Stimulated activated CD8-positive, alpha-beta memory T cell treated with anti-CD3 and anti-CD28 coated beads, Interleukin-12 subunit alpha, Interleukin-12 subunit beta, amount 100 ng/mL, for 4 hours (primary cell): ENCODE data around the gene PRDM2.

Experiments used
- DNase-seq: peaks from one replicate; pipeline ENCODE4 v3.0.0-alpha.2; 2020; ENCODE audit warnings: low read depth

PRDM2 gene

DNA sequence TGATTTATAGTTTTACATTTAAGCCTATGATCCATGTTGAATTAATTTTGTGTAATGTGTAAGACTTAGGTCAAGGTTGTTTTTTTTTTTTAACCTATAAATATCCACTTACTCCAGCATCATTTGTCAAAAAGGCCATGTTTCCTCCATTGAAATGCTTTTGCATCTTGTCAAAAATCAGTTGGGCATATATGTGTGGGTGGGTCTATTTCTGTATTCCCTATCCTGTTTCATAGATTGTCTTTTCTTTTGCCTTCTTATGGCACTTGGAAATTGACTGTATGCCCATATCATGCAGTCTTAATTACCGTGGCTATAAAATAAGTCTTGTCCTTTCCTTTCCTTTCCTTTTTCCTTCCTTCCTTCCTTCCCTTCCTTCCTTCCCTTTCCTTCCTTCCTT lies 138.2 kb downstream of the PRDM2 start:
- DNase-seq: no peak

DNA sequence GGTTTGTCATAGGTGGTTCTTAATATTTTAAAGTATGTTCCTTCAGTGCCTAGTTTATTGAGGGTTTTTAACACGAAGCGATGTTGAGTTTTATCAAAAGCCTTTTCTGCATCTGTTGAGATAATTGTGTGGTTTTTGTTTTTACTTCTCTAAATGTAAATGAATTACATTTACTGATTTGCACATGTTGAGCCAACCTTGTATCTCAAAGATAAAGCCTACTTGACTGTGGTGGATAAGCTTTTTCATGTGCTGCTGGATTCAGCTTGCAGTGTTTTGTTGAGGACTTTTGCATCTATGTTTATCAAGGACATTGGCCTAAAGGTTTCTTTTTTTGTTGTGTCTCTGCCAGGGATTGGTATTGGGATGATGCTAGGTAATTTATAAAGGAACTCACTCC lies 142.5 kb downstream of the PRDM2 start:
- DNase-seq: no peak

DNA sequence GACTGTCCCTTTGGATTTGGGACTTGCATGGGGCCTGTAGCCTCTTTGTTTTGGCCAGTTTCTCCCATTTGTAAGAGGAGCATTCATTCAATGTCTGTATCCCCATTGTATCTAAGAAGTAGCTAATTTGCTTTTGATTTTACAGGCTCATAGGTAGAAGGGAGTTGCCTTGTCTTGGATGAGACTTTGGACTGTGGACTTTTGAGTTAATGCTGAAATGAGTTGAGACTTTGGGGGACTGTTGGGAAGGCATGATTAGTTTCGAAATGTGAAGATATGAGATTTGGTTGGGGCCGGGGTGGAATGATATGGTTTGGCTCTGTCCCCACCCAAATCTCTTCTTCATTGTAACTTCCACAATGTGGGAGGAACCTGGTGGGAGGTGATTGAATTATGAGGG lies 151.7 kb downstream of the PRDM2 start:
- no peak for DNase-seq

DNA sequence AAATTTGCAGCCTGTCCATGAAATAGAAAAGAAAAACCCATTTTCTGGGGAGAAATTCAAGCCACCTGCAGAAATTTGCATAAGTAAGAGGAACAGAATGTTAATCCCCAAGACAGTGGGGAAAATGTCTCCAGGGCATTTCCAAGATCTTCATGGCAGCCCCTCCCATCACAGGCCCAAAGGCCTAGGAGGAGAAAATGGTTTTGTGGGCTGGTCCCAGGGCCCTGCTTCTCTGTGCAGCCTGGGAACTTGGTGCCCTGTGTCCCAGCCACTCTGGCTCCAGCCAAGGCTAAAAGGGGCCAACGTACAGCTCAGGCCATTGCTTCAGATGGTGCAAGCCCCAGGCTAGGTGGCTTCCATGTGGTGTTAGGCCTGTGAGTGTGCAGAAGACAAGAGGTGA lies 155.6 kb downstream of the PRDM2 start:
- no peak for DNase-seq

DNA sequence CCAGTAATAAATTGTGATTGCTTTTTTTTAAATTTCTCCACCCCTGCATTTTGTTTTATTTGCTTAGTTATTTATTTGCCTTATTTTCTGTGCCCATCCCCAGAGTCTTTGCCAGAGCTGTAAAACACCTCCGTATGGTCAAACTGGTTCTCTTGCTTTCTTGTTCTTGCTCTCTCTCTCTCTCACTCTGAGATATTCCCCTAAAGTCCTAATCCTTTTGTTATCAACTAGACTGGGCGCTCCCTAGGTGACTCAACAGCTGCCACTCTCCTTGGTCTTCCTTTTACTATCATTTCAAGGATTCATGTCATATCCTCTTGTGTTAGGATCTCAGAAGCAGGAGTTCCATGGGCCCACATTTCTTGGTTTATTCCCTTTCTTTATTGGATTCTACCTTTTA lies 160.0 kb downstream of the PRDM2 start:
- no peak for DNase-seq

DNA sequence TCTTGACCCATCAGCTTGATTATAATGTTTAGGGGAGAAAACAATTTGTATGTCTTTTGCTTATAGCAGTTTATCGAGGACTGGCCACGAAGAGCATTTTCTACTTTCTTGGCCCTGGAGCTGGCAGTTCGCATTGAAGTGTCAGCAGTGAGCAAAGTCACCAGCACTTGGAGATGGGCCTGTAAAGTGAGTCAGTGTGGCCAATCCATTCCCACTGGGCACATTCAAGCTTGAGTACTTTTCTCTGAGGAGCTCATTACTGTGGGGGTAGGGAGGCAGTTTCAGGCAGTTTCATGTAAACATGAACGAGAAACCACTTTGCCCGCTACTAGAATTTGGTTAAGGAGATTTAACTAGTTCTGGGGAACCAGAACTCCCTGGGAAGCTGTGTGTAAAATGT lies 164.8 kb downstream of the PRDM2 start:
- no peak for DNase-seq

DNA sequence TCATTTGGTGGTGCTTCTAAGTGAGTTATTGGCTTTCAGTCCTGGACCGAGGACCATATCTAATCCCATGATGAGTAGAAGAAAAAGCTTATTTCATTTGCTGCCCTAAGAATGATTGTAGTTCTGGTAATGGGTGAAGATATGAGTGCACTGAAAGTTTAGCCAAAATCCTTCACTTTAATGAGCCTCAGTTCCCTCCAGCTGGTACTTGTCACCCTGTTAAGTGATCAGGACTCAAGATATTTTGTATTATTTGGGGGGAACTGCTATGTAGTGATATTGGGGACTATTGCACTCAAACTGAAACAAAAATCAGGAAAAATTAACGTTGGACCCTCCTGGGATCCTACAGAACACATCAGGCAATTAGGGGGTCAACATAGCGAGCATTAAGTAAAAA lies 165.9 kb downstream of the PRDM2 start:
- DNase-seq: no peak

DNA sequence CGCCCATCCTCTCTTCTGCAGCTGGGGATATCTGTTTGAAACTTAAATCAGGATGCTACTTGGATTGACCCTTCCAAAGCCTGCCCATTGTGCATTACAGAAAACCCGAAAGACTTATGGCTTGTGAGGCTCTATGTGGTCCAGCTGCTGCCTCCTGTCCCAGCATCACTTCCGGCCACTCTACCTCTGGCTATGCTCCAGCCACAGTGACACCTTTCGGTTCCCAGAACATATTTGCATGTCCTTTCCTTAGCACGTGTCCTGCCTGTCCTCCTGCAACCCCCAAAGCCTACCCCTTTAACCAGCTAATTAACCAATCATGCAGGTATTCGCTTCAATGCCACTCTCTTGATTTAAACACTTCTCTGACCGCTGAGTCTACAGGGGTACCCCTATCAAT lies 167.6 kb downstream of the PRDM2 start:
- no peak for DNase-seq

DNA sequence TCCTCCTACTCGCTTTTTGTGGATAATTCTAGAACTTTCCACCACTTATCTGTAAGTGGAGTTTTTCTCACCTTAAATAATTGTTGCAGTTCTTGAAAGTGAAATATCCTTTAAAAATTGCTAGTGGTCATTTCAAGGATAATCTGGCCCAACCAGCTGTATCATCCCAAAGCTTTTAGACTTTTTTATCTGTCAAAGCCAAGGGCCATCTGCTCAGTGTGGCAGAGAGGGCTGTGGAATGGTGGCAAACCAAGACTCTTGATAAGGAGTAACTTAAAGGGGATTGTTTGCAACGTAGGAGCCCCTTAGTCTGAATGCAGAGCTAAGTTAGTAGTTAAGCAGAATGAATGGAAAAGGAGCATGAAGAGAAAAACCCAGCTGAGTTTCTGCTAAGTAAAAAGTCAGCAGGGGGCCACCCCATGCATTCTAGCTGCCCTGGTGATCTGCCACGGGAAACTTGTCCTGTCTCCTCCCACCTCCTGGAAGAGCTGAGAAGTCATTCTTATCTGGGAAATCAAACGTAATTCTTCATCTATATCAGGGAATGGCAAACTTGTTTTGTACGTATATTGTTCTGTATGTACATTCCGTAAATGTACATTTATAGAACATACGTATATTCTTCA lies 169.3 kb downstream of the PRDM2 start:
- DNase-seq: no peak

DNA sequence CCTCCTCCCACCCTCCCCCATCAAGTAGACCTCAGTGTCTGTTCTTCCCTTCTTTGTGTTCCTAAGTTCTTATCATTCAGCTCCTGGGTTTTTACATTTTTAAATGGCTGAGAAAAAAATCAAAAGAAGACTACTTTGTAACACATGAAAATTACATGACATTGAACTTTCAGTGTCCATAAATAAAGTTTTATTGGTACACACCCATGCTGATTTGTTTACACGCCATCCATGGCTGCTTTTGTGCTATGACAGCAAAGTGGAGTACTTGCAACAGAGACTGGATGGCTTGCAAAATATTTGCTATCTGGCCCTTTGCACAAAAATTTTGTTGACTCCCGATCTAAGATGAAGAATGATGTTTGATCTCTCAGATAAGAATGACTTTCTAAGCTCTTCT lies 171.4 kb downstream of the PRDM2 start:
- DNase-seq: no peak

DNA sequence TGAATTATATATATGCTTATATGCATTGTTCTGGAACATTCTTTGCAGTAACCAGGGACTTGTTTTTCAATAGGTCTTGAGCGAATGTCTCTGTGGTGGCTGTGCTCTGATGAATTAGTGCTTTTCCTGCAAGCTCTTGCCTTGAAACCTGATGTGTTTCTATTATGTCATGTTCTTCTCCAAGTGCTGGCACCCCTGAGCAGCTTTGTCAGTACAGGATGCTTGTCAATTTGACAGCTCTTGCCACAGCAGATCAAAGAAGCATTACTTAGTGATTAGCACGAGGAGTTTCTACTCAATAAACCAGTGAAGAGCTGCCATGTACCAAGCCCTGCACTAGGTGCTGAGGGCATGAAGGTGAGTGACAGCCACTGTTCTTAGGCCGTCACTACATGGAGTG lies 171.9 kb downstream of the PRDM2 start:
- no peak for DNase-seq

DNA sequence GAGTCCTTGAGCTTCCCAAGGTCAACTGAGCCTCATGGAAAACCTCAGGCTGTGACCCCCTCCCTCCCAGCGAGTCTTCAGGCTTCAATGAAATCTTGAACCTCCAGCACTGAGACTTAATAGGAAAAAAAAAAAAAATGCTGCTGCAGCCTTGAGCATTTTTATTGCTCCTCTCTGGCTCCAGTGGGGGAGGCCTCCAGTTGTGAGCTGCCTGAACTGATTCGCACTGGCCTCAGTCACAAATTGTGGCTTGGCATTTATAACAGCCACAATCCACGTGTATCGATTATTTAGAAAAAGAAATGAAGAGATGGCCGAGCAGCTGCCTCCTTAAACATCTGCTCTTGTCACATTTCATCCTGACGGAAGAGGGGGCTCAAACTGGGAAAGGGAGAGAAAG lies 173.0 kb downstream of the PRDM2 start:
- DNase-seq: no peak
